K562 (cell line): ENCODE measurements around the gene ASIC1. TPM values are rescaled to one million over a fixed set of nuclear protein-coding genes. Genes with fewer than 3 reads are reported as not detected.

Source experiments
- ATAC-seq: fragments of 200-7000 bp; cut with Tn5 transposase; 3 replicates; pipeline ENCODE4 v1.9.1; 2020; ENCODE audit warnings: moderate library complexity
- BruUV-seq: library from RNA; stranded (reverse); fragments of 400-500 nt; replicated peaks from 2 replicates; lab custom pipeline; 2021; lab: Mats Ljungman, UMichigan
- CTCF ChIA-PET: fragments of 300-600 bp; formaldehyde crosslinking; extraction: SDS; loops from one replicate; lab custom pipeline; 2021; ENCODE audit warnings: low intra/inter-chr PET ratio; lab: Yijun Ruan, JAX
- POLR2A ChIA-PET: fragments of 300-600, 350-650 bp; sonication (Branson Sonifier 250); formaldehyde crosslinking; extraction: SDS; loops from one replicate; lab custom pipeline; 2021; ENCODE audit warnings: antibody characterized with exemption, inconsistent platforms; lab: Yijun Ruan, JAX
- DNase-seq, 4 experiments: peaks; one replicate each; pipeline versions ENCODE4 v3.0.0 to v3.0.0-alpha.2; 2011 to 2018; ENCODE audit warnings: low spot score in 3 of 4, mixed read lengths in 3 of 4; ENCODE audit errors: extremely low read depth in 1 of 4
- FAIRE-seq: peaks from 2 replicates; lab custom pipeline; 2011; peaks lifted over from hg19 to GRCh38; lab: Jason Lieb, UNC
- H2AFZ ChIP-seq: 2 replicates; pipeline ENCODE4 v1.6.0; 2011; ENCODE audit warnings: low read depth, low read length, control low read depth, inconsistent platforms
- H3K27ac ChIP-seq: fragments of 200-600 bp; 3 replicates; pipeline ENCODE4 v1.8.0; 2011; ENCODE audit warnings: low read depth, mild to moderate bottlenecking, control low read depth, inconsistent platforms, low read length, moderate library complexity, mixed read lengths; ENCODE audit errors: extremely low read depth
- H3K27me3 ChIP-seq, 2 experiments: fragments of 300-600 bp in 1 of 2; 2 replicates in 1 of 2; 3 replicates in 1 of 2; pipeline versions ENCODE4 v1.6.0 to v1.8.0; 2011; ENCODE audit warnings: inconsistent platforms in 2 of 2, low read length in 2 of 2, mild to moderate bottlenecking in 1 of 2, mixed read lengths in 1 of 2, moderate library complexity in 1 of 2; ENCODE audit not compliant: control insufficient read depth in 2 of 2, insufficient read depth in 2 of 2
- H3K36me3 ChIP-seq: fragments of 300-600 bp; 3 replicates; pipeline ENCODE4 v1.8.0; 2011; ENCODE audit warnings: mild to moderate bottlenecking, low read length, inconsistent platforms; ENCODE audit not compliant: control insufficient read depth, insufficient read depth
- H3K4me1 ChIP-seq, 2 experiments: fragments of 200-600 bp in 1 of 2; replicated peaks in 1 of 2; 2 replicates in 1 of 2; 3 replicates in 1 of 2; pipeline versions ENCODE4 v1.5.1 to v1.8.0; 2011; ENCODE audit warnings: inconsistent platforms in 2 of 2, low read length in 2 of 2, mild to moderate bottlenecking in 1 of 2, mixed read lengths in 1 of 2, moderate library complexity in 1 of 2; ENCODE audit not compliant: control insufficient read depth in 2 of 2, insufficient read depth in 2 of 2
- H3K4me2 ChIP-seq: 2 replicates; pipeline ENCODE4 v1.6.1; 2011; ENCODE audit warnings: low read length, control low read depth, inconsistent platforms, mixed read lengths; ENCODE audit not compliant: insufficient read depth
- H3K4me3 ChIP-seq: fragments of 200-600 bp; sonication (generic), shearing (Covaris generic); 2 replicates; pipeline ENCODE4 v1.5.1; 2016; ENCODE audit warnings: control low read depth, inconsistent platforms
- H3K79me2 ChIP-seq: fragments of 200-600 bp; 3 replicates; pipeline ENCODE4 v1.8.0; 2011; ENCODE audit warnings: low read length, inconsistent platforms; ENCODE audit not compliant: control insufficient read depth, insufficient read depth
- H3K9ac ChIP-seq, 2 experiments: 2 replicates each; pipeline versions ENCODE4 v1.6.0 to v1.6.1; 2011; ENCODE audit warnings: low read depth in 2 of 2, low read length in 2 of 2, control low read depth in 1 of 2, inconsistent platforms in 1 of 2, mild to moderate bottlenecking in 1 of 2, mixed read lengths in 1 of 2; ENCODE audit not compliant: insufficient read depth in 1 of 2
- H3K9me1 ChIP-seq: one replicate; pipeline ENCODE4 v1.6.0; 2011; ENCODE audit warnings: inconsistent platforms, mild to moderate bottlenecking, low read length, moderate library complexity; ENCODE audit not compliant: control insufficient read depth, insufficient read depth
- H3K9me3 ChIP-seq: replicated peaks from 2 replicates; pipeline ENCODE4 v1.5.1; 2011; ENCODE audit warnings: low read depth, low read length, inconsistent platforms; ENCODE audit not compliant: control insufficient read depth, insufficient read depth
- H4K20me1 ChIP-seq: replicated peaks from 2 replicates; pipeline ENCODE4 v1.6.1; 2011; ENCODE audit warnings: low read length, inconsistent platforms, mixed read lengths; ENCODE audit not compliant: control insufficient read depth, insufficient read depth
- ASH1L ChIP-seq: fragments of 450-650 bp; IDR thresholded peaks from 2 replicates; pipeline ENCODE4 v1.6.1; 2018; ENCODE audit warnings: borderline replicate concordance, mild to moderate bottlenecking, low read depth; ENCODE audit not compliant: partially characterized antibody
- CHD2 ChIP-seq: IDR thresholded peaks from 2 replicates; pipeline ENCODE4 v1.6.1; 2011; ENCODE audit warnings: low read depth, low read length
- FOXP1 ChIP-seq: sonication (generic); formaldehyde crosslinking; IDR thresholded peaks from 2 replicates; pipeline ENCODE4 v1.8.0; 2022; ENCODE audit warnings: mild to moderate bottlenecking, missing genetic modification reagents
- IFI16 ChIP-seq: fragments of 250-450 bp; sonication (Bioruptor Pico); IDR thresholded peaks from 2 replicates; pipeline ENCODE4 v2.1.2; 2022; ENCODE audit warnings: mild to moderate bottlenecking, inconsistent platforms
- NFE2L1 ChIP-seq: fragments of 450-650 bp; IDR thresholded peaks from 2 replicates; pipeline ENCODE4 v1.6.1; 2016; ENCODE audit warnings: missing genetic modification characterization, low read depth, mild to moderate bottlenecking, missing compliant biosample characterization, moderate library complexity, borderline replicate concordance
- PHB ChIP-seq: fragments of 250-450 bp; sonication (Bioruptor Pico); IDR thresholded peaks from 2 replicates; pipeline ENCODE4 v1.5.0; 2021
- PHTF2 ChIP-seq: fragments of 250-450 bp; sonication (Bioruptor Pico); IDR thresholded peaks from 2 replicates; pipeline ENCODE4 v1.5.0; 2021; ENCODE audit warnings: mild to moderate bottlenecking
- YY1 ChIP-seq, 3 experiments: IDR thresholded peaks; 2 replicates each; pipeline ENCODE4 v1.6.1; 2011; ENCODE audit warnings: low read length in 2 of 3, mild to moderate bottlenecking in 2 of 3, moderate library complexity in 2 of 3, borderline replicate concordance in 1 of 3, control low read depth in 1 of 3, low read depth in 1 of 3; ENCODE audit not compliant: insufficient read depth in 3 of 3, insufficient replicate concordance in 2 of 3, control insufficient read depth in 1 of 3, insufficient read length in 1 of 3; ENCODE audit errors: extremely low read depth in 1 of 3
- ZNF778 ChIP-seq: fragments of 450-650 bp; formaldehyde crosslinking; IDR thresholded peaks from 2 replicates; pipeline ENCODE4 v1.4.0; 2020; ENCODE audit warnings: mild to moderate bottlenecking, moderate library complexity
- WGBS: fragments of 100-300 bp; shearing (Covaris generic); methylation state at CpG from one replicate; pipeline ENCODE4 v1.1.6; 2016; ENCODE audit warnings: low coverage, mixed read lengths; ENCODE audit not compliant: insufficient coverage; ENCODE audit errors: missing lambda C conversion rate; 5-methylcytosine and 5-hydroxymethylcytosine counted together
- in situ Hi-C: fragments of 300-500 bp; cut with MboI; formaldehyde crosslinking; loops from 4 replicates; pipeline ENCODE4 v1.15.0; 2018; ENCODE audit warnings: inconsistent platforms, mixed read lengths
- intact Hi-C: fragments of 100-400 bp; cut with micrococcal nuclease; formaldehyde crosslinking; loops from 2 replicates; pipeline ENCODE4 v1.14.2; 2022
- polyA plus RNA-seq, 8 experiments: library from polyadenylated mRNA; depleted of rRNA in 4 of 8; stranded (reverse) in 5 of 8; unstranded in 3 of 8; fragments of >200 nt; fragmentation: Nextera tagmentation in 2 of 8; fragmentation: Illumina TruSeq in 1 of 8; extraction: Ambion mirVana in 2 of 8; extraction: Trizol in 1 of 8; gene quantifications; 2 replicates each; pipeline versions ENCODE4 v1.2.1 to v1.2.3, GENCODE V29; 2011 to 2014; ENCODE audit warnings: inconsistent platforms in 1 of 8, missing spikeins in 1 of 8
- total RNA-seq, 7 experiments: library from RNA; depleted of rRNA in 6 of 7; stranded (reverse); fragments of >200 nt in 6 of 7; fragmentation: Illumina TruSeq in 2 of 7; extraction: Trizol in 2 of 7; gene quantifications; 2 replicates each; pipeline versions ENCODE4 v1.2.1 to v1.2.3, GENCODE V29; 2011 to 2021; ENCODE audit warnings: low replicate concordance in 1 of 7
- TF ChIP-seq, protein P1 (sequence below): fragments of 250-450 bp; sonication (Bioruptor Pico); IDR thresholded peaks from 2 replicates; pipeline ENCODE4 v1.5.0; 2020; ENCODE audit warnings: mild to moderate bottlenecking, borderline replicate concordance

ASIC1 gene
- total and polyA plus RNA-seq, 9 of the 15 experiments (the other 6 are each of a cell fraction or from before 2014, with no cell fraction given) = 0.01 to 1.7 (median 0.45) TPM

- Histone ChIP-seq H3K4me2 (no peak overlapping the region), H3K27me3 (no peaks in the 10 kb centered on the region), H3K9me3 (no peaks in the 10 kb centered on the region; the same call in 1 of the 2 replicates), H4K20me1 (no peaks in the 10 kb centered on the region), H3K4me1 (no peaks in the 10 kb centered on the region), H2AFZ (no peak overlapping the region), H3K9me1 (no peaks in the 10 kb centered on the region), H3K4me3 (no peak overlapping the region), H3K27ac (no peak overlapping the region), H3K79me2 (peaks cover 14% of the 10 kb centered on the region), H3K36me3 (peaks cover 48% of the 10 kb centered on the region; the same call in 2 of the 3 replicates), H3K9ac (no peak overlapping the region)
- in situ Hi-C loops (no loop called here), intact Hi-C loops (no loop called here)
- FAIRE-seq = no peak
- BruUV-seq = no TSS peak
- no peak for ATAC-seq
- POLR2A ChIA-PET = interaction anchor here (0.9 kb wide), 1 partner anchor 19 kb away, joined by 3 read pairs; no protein-coding TSS in a partner anchor
- CTCF ChIA-PET = no interaction called here
- WGBS = 91% methylated on average over 3 of the region's 3 CpGs
- TF ChIP-seq YY1 (IDR thresholded peaks at IDR 0.05; ENCODE audit: borderline replicate concordance in 1 of 3, control insufficient read depth in 1 of 3, extremely low read depth in 1 of 3, insufficient read depth in 3 of 3, insufficient read length in 1 of 3, insufficient replicate concordance in 2 of 3, low read depth in 1 of 3, low read length in 2 of 3) (no peak), FOXP1 (CRISPR knock-in tag) (no peak), CHD2 (no peak), ASH1L (no peak), NFE2L1 (no peak), ZNF778 (CRISPR knock-in tag) (no peak), IFI16 (CRISPR knock-in tag) (no peak), PHB (CRISPR knock-in tag) (no peak), PHTF2 (CRISPR knock-in tag) (no peak)
- TF ChIP-seq, protein P1, sequence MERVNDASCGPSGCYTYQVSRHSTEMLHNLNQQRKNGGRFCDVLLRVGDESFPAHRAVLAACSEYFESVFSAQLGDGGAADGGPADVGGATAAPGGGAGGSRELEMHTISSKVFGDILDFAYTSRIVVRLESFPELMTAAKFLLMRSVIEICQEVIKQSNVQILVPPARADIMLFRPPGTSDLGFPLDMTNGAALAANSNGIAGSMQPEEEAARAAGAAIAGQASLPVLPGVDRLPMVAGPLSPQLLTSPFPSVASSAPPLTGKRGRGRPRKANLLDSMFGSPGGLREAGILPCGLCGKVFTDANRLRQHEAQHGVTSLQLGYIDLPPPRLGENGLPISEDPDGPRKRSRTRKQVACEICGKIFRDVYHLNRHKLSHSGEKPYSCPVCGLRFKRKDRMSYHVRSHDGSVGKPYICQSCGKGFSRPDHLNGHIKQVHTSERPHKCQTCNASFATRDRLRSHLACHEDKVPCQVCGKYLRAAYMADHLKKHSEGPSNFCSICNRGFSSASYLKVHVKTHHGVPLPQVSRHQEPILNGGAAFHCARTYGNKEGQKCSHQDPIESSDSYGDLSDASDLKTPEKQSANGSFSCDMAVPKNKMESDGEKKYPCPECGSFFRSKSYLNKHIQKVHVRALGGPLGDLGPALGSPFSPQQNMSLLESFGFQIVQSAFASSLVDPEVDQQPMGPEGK (CRISPR knock-in tag) = no peak
- DNase-seq = no peak
These were observed 63.1 kb downstream of the ASIC1 start for GRCh38 chr12:50120521-50120920.
